GM23338 (cell line): ENCODE data around the gene CTU2.

Experiments used
- CREB1 ChIP-seq: fragments of 250-450 bp; sonication (Bioruptor Pico); IDR thresholded peaks from 2 replicates; pipeline ENCODE4 v1.5.0; 2020; ENCODE audit warnings: low read depth, mild to moderate bottlenecking, moderate library complexity
- CTCF ChIP-seq, 2 experiments: fragments of 200-600 bp in 1 of 2; sonication (generic) in 1 of 2; conservative IDR thresholded peaks; 2 replicates each; pipeline versions ENCODE4 v1.5.1 to v1.6.1; 2016 to 2017; ENCODE audit warnings: antibody characterized with exemption in 2 of 2, low read depth in 2 of 2, mild to moderate bottlenecking in 2 of 2, moderate library complexity in 1 of 2
- EZH2 ChIP-seq: fragments of 200-600 bp; sonication (generic); IDR thresholded peaks from one replicate; pipeline ENCODE4 v1.8.0; 2017; ENCODE audit warnings: antibody characterized with exemption, mild to moderate bottlenecking, low read depth; ENCODE audit not compliant: unreplicated experiment
- EZH2phosphoT487 ChIP-seq: fragments of 200-600 bp; sonication (generic); IDR thresholded peaks from one replicate; pipeline ENCODE4 v1.8.1; 2018; ENCODE audit warnings: antibody characterized with exemption; ENCODE audit not compliant: unreplicated experiment
- JUNB ChIP-seq: IDR thresholded peaks from one replicate; pipeline ENCODE4 v1.6.1; 2016; ENCODE audit warnings: antibody characterized with exemption; ENCODE audit not compliant: unreplicated experiment
- NANOG ChIP-seq: IDR thresholded peaks from 2 replicates; pipeline ENCODE4 v1.6.1; 2016; ENCODE audit warnings: antibody characterized with exemption, borderline replicate concordance
- POLR2AphosphoS5 ChIP-seq: IDR thresholded peaks from 2 replicates; pipeline ENCODE4 v1.6.1; 2016; ENCODE audit warnings: antibody characterized with exemption, low read depth
- REST ChIP-seq: IDR thresholded peaks from one replicate; pipeline ENCODE4 v1.6.1; 2018; ENCODE audit warnings: antibody characterized with exemption; ENCODE audit not compliant: unreplicated experiment
- ZNF114 ChIP-seq: fragments of 250-450 bp; sonication (Bioruptor Pico); IDR thresholded peaks from 2 replicates; pipeline ENCODE4 v1.5.0; 2020; ENCODE audit warnings: mild to moderate bottlenecking, moderate library complexity
- ZNF331 ChIP-seq: fragments of 250-450 bp; sonication (Bioruptor Pico); IDR thresholded peaks from 2 replicates; pipeline ENCODE4 v1.5.0; 2020; ENCODE audit warnings: low read depth, mild to moderate bottlenecking, moderate library complexity

GRCh38 chr16:88742896-88743605 is 36.7 kb downstream of the CTU2 start:
- TF ChIP-seq CTCF (conservative IDR thresholded peaks at IDR 0.05; ENCODE audit: low read depth in 2 of 2) (no peak), EZH2phosphoT487 (no peak), EZH2 (no peak), REST (no peak), POLR2AphosphoS5 (no peak), ZNF114 (CRISPR knock-in tag) (no peak), ZNF331 (CRISPR knock-in tag) (no peak), JUNB (no peak), CREB1 (CRISPR knock-in tag) (no peak), NANOG (no peak)
